Neural cell (in vitro differentiated cells): ENCODE data around the gene PPP1R11. TPM values are rescaled to one million over a fixed set of nuclear protein-coding genes. Genes with fewer than 3 reads are reported as not detected.

Experiments
- H2AFZ ChIP-seq: fragments of 200-600, 300-800 bp; sonication (generic), shearing (Covaris generic); 2 replicates; pipeline ENCODE4 v1.6.0; 2014; ENCODE audit warnings: low read depth, mild to moderate bottlenecking, antibody characterized with exemption, low read length, moderate library complexity
- H3F3A ChIP-seq: fragments of 200-600 bp; shearing (Covaris generic); 2 replicates; pipeline ENCODE4 v1.6.1; 2016; ENCODE audit warnings: mild to moderate bottlenecking, moderate library complexity, mixed read lengths, antibody characterized with exemption, low read length; ENCODE audit not compliant: insufficient read depth, poor library complexity, severe bottlenecking
- H3K27ac ChIP-seq: fragments of 200-600, 300-800 bp; sonication (generic), shearing (Covaris generic); 2 replicates; pipeline ENCODE4 v1.5.1; 2014; ENCODE audit warnings: mild to moderate bottlenecking, low read length, moderate library complexity
- H3K27me3 ChIP-seq: fragments of 300-800, 200-600 bp; sonication (generic), shearing (Covaris generic); 2 replicates; pipeline ENCODE4 v1.6.0; 2014; ENCODE audit warnings: mild to moderate bottlenecking, low read depth, low read length, moderate library complexity; ENCODE audit not compliant: insufficient read depth
- H3K36me3 ChIP-seq: fragments of 300-800, 200-600 bp; sonication (generic), shearing (Covaris generic); 2 replicates; pipeline ENCODE4 v1.5.1; 2014; ENCODE audit warnings: mild to moderate bottlenecking, antibody characterized with exemption, low read length, moderate library complexity; ENCODE audit not compliant: insufficient read depth
- H3K4me2 ChIP-seq: fragments of 300-800, 200-600 bp; sonication (generic), shearing (Covaris generic); 2 replicates; pipeline ENCODE4 v1.6.0; 2014; ENCODE audit warnings: mild to moderate bottlenecking, low read length
- H3K4me3 ChIP-seq: fragments of 300-800, 200-600 bp; sonication (generic), shearing (Covaris generic); 2 replicates; pipeline ENCODE4 v1.5.1; 2014; ENCODE audit warnings: mild to moderate bottlenecking, low read length, moderate library complexity
- H3K79me2 ChIP-seq: fragments of 200-600 bp; shearing (Covaris generic); replicated peaks from 2 replicates; pipeline ENCODE4 v1.6.0; 2014; ENCODE audit warnings: mild to moderate bottlenecking, low read length, moderate library complexity; ENCODE audit not compliant: insufficient read depth
- H3K9ac ChIP-seq: fragments of 300-800, 200-600 bp; sonication (generic), shearing (Covaris generic); 2 replicates; pipeline ENCODE4 v1.6.1; 2016; ENCODE audit warnings: mild to moderate bottlenecking, low read length, mixed read lengths
- H3K9me2 ChIP-seq: fragments of 200-600 bp; shearing (Covaris generic); 2 replicates; pipeline ENCODE4 v1.6.1; 2016; ENCODE audit warnings: mild to moderate bottlenecking, low read length, mixed read lengths; ENCODE audit not compliant: insufficient read depth
- H3K9me3 ChIP-seq: fragments of 200-600, 300-800 bp; sonication (generic), shearing (Covaris generic); 2 replicates; pipeline ENCODE4 v1.6.1; 2016; ENCODE audit warnings: mild to moderate bottlenecking, mixed run types, low read length, moderate library complexity, mixed read lengths
- H4K20me1 ChIP-seq: fragments of 200-600 bp; shearing (Covaris generic); 2 replicates; pipeline ENCODE4 v1.6.1; 2016; ENCODE audit warnings: mild to moderate bottlenecking, mixed run types; ENCODE audit not compliant: insufficient read depth
- EZH2 ChIP-seq: fragments of 200-600, 300-800 bp; shearing (Covaris generic), sonication (generic); IDR thresholded peaks from 2 replicates; pipeline ENCODE4 v1.6.1; 2014; ENCODE audit warnings: antibody characterized with exemption, low read length, borderline replicate concordance, mild to moderate bottlenecking; ENCODE audit not compliant: insufficient read depth, poor library complexity, severe bottlenecking
- MXI1 ChIP-seq: fragments of 450-650 bp; conservative IDR thresholded peaks from 2 replicates; pipeline ENCODE4 v1.6.1; 2014; ENCODE audit warnings: antibody characterized with exemption, mild to moderate bottlenecking; ENCODE audit not compliant: poor library complexity, severe bottlenecking
- RAD21 ChIP-seq: fragments of 450-650 bp; conservative IDR thresholded peaks from 2 replicates; pipeline ENCODE4 v1.6.1; 2014; ENCODE audit warnings: antibody characterized with exemption, mild to moderate bottlenecking, moderate library complexity
- TAF1 ChIP-seq: IDR thresholded peaks from 2 replicates; pipeline ENCODE4 v1.6.1; 2012; ENCODE audit warnings: low read depth
- polyA plus RNA-seq: library from polyadenylated mRNA; depleted of rRNA; stranded (reverse); fragments of >200 nt; gene quantifications from 2 replicates; pipeline ENCODE4 v1.2.3, GENCODE V29; 2014
- TF ChIP-seq, protein P1 (sequence below): IDR thresholded peaks from 2 replicates; pipeline ENCODE4 v1.6.1; 2012; ENCODE audit warnings: borderline replicate concordance
- TF ChIP-seq, protein P2 (sequence below): fragments of 450-650 bp; IDR thresholded peaks from 2 replicates; pipeline ENCODE4 v1.5.1; 2014; ENCODE audit warnings: antibody characterized with exemption, mild to moderate bottlenecking, moderate library complexity; ENCODE audit not compliant: poor library complexity, severe bottlenecking

Gene PPP1R11
- polyA plus RNA-seq, 1 donor from 2014 or later = 39.7 TPM

DNA sequence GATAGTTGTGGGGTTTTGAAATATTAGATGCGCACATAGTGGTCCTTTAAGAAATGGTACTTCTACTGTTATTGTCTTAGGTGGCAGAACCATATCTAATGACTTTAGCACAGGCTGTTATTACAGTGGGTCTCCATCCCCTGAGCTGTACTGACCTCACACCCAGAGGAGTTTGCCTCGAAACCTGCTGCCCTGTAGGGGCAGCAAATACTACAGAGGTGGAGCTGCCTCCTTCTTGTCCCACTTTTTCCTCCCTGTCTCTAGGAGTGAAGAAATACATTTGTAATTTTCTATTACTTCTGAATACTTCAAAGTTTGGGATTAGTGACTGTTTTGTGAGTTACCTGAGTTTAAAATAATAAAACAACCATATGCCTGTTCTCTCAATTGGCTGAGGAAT, 37.7 kb downstream of the PPP1R11 start:
- Histone ChIP-seq H3K9me3 (no peaks in the 10 kb centered on the region), H4K20me1 (no peaks in the 10 kb centered on the region), H3K79me2 (no peaks in the 10 kb centered on the region), H3F3A (no peaks in the 10 kb centered on the region), H3K36me3 (no peaks in the 10 kb centered on the region), H3K9ac (no peak overlapping the region), H3K27me3 (peaks cover 69% of the 10 kb centered on the region), H2AFZ (no peak overlapping the region), H3K4me2 (no peak overlapping the region), H3K27ac (no peak overlapping the region), H3K9me2 (no peaks in the 10 kb centered on the region), H3K4me3 (no peak overlapping the region)
- no peak for TF ChIP-seq RAD21

DNA sequence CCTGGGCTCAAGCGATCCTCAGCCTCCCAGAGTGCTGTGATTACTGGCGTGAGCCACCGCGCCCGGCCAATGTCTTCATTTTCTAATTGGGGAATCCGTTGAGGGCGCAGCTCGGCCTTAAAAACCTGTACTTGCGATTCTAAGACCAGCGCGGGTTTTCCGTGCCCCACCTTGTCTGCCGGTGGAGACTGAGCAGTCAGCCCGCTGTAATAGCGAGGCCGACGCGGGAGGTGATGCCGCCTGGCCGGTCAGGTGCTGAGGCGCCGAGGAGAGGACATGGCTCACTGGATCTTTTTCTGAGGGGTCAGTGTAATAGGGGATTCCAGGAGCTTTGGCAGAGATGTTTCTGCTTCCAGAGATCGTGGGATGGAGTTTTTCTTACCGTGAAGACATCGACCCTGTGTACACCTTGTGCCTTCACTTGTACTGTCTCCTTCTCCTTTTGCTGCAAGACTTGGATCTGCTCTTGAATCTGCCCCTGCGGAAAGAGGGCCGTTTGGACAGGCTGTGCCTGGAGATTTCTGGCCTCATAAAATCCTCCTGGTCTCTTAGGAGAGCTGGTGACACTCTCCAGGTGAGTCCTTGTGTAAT, 44.4 kb downstream of the PPP1R11 start:
- Histone ChIP-seq H3K4me3 (no peak overlapping the region), H3K9ac (no peak overlapping the region), H3K27ac (no peak overlapping the region), H3F3A (no peaks in the 10 kb centered on the region), H3K9me3 (no peaks in the 10 kb centered on the region), H3K4me2 (no peak overlapping the region), H4K20me1 (no peaks in the 10 kb centered on the region), H3K79me2 (no peaks in the 10 kb centered on the region), H3K27me3 (peaks cover 26% of the 10 kb centered on the region), H3K36me3 (no peaks in the 10 kb centered on the region), H3K9me2 (no peaks in the 10 kb centered on the region), H2AFZ (no peak overlapping the region)
- TF ChIP-seq MXI1 (no peak), TAF1 (no peak)
- TF ChIP-seq, protein P1, sequence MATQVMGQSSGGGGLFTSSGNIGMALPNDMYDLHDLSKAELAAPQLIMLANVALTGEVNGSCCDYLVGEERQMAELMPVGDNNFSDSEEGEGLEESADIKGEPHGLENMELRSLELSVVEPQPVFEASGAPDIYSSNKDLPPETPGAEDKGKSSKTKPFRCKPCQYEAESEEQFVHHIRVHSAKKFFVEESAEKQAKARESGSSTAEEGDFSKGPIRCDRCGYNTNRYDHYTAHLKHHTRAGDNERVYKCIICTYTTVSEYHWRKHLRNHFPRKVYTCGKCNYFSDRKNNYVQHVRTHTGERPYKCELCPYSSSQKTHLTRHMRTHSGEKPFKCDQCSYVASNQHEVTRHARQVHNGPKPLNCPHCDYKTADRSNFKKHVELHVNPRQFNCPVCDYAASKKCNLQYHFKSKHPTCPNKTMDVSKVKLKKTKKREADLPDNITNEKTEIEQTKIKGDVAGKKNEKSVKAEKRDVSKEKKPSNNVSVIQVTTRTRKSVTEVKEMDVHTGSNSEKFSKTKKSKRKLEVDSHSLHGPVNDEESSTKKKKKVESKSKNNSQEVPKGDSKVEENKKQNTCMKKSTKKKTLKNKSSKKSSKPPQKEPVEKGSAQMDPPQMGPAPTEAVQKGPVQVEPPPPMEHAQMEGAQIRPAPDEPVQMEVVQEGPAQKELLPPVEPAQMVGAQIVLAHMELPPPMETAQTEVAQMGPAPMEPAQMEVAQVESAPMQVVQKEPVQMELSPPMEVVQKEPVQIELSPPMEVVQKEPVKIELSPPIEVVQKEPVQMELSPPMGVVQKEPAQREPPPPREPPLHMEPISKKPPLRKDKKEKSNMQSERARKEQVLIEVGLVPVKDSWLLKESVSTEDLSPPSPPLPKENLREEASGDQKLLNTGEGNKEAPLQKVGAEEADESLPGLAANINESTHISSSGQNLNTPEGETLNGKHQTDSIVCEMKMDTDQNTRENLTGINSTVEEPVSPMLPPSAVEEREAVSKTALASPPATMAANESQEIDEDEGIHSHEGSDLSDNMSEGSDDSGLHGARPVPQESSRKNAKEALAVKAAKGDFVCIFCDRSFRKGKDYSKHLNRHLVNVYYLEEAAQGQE = no peak

DNA sequence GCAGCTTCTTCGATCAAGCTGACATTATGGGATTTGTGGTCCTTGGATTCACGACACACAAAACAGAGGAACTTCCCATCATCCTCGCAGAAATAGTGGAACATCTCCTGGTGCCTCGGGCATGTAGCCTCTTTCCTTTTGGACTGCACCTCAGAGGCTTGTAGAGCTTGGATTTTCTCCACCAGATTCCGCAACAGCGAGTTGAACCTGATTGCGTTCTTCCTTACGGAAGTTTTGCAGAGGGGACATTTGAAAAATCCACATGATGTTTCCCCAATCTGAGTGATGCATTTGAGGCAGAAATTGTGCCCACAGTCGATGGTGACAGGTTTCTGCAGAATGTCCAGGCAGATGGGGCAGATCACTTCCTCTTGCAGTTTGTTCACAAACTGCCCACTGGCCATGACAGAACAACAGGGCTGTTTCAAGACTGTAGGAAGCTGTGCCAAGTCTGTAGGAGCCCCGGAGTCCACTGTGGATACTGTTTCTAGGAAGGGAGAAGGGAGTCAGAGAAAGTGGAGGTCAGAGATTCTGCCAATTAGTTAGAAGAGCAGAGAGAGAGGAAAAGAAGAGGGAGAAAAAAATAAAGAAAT, 45.5 kb downstream of the PPP1R11 start:
- no peaks in the 10 kb centered on the region for H3F3A ChIP-seq
- H3K36me3 ChIP-seq = no peaks in the 10 kb centered on the region
- TF ChIP-seq RAD21 (no peak), TAF1 (no peak), EZH2 (no peak)
- TF ChIP-seq, protein P1 = no peak
- TF ChIP-seq, protein P2, sequence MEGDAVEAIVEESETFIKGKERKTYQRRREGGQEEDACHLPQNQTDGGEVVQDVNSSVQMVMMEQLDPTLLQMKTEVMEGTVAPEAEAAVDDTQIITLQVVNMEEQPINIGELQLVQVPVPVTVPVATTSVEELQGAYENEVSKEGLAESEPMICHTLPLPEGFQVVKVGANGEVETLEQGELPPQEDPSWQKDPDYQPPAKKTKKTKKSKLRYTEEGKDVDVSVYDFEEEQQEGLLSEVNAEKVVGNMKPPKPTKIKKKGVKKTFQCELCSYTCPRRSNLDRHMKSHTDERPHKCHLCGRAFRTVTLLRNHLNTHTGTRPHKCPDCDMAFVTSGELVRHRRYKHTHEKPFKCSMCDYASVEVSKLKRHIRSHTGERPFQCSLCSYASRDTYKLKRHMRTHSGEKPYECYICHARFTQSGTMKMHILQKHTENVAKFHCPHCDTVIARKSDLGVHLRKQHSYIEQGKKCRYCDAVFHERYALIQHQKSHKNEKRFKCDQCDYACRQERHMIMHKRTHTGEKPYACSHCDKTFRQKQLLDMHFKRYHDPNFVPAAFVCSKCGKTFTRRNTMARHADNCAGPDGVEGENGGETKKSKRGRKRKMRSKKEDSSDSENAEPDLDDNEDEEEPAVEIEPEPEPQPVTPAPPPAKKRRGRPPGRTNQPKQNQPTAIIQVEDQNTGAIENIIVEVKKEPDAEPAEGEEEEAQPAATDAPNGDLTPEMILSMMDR = no peak

More for the DNA sequence above, 45.5 kb downstream of the PPP1R11 start:
- H3K9me3 ChIP-seq = no peaks in the 10 kb centered on the region
- no peak overlapping the region for H2AFZ ChIP-seq
- H3K9me2 ChIP-seq = no peaks in the 10 kb centered on the region
- H3K27ac ChIP-seq = no peak overlapping the region
- H3K4me2 ChIP-seq = no peak overlapping the region
- H4K20me1 ChIP-seq = no peaks in the 10 kb centered on the region
- H3K27me3 ChIP-seq = peaks cover 26% of the 10 kb centered on the region
- H3K9ac ChIP-seq = no peak overlapping the region
- H3K79me2 ChIP-seq = no peaks in the 10 kb centered on the region
- H3K4me3 ChIP-seq = no peak overlapping the region
